Kidney (tissue), 14 donors: ENCODE measurements around the gene PRELP. TPM values are rescaled to one million over a fixed set of nuclear protein-coding genes. Genes with fewer than 3 reads are reported as not detected.

ENCODE experiments used
- DNase-seq, 5 donors: peaks; one replicate each; pipeline ENCODE4 v3.0.0-alpha.2; 2013 to 2020
- FAIRE-seq: peaks from 2 replicates; lab custom pipeline; 2012; peaks lifted over from hg19 to GRCh38; lab: Jason Lieb, UNC
- H3K27ac ChIP-seq, 2 donors: one replicate each; pipeline ENCODE4 v1.7.0; 2013; ENCODE audit warnings: low read depth in 2 of 2, low read length in 2 of 2, inconsistent platforms in 1 of 2
- H3K27me3 ChIP-seq: one replicate; pipeline ENCODE4 v1.7.1; 2013; ENCODE audit warnings: low read length, inconsistent platforms; ENCODE audit not compliant: control insufficient read depth, insufficient read depth
- H3K36me3 ChIP-seq, 3 donors: one replicate each; pipeline versions ENCODE4 v1.7.0 to v1.7.1; 2013; ENCODE audit warnings: low read length in 3 of 3, control low read depth in 1 of 3, inconsistent platforms in 1 of 3; ENCODE audit not compliant: insufficient read depth in 3 of 3, control insufficient read depth in 2 of 3
- H3K4me1 ChIP-seq, 3 donors: one replicate each; pipeline versions ENCODE4 v1.7.0 to v1.7.1; 2013; ENCODE audit warnings: low read length in 3 of 3, inconsistent platforms in 1 of 3, low read depth in 1 of 3; ENCODE audit not compliant: control insufficient read depth in 2 of 3, insufficient read depth in 2 of 3
- H3K4me3 ChIP-seq, 3 donors: one replicate each; pipeline versions ENCODE4 v1.7.0 to v1.8.1; 2013; ENCODE audit warnings: low read length in 3 of 3, control low read depth in 1 of 3, inconsistent platforms in 1 of 3
- H3K9ac ChIP-seq, 3 donors: one replicate each; pipeline versions ENCODE4 v1.7.0 to v1.7.1; 2013; ENCODE audit warnings: low read length in 3 of 3, control low read depth in 1 of 3, inconsistent platforms in 1 of 3
- H3K9me3 ChIP-seq, 3 donors: one replicate each; pipeline versions ENCODE4 v1.7.0 to v1.7.1; 2013; ENCODE audit warnings: low read length in 3 of 3, control low read depth in 1 of 3, inconsistent platforms in 1 of 3; ENCODE audit not compliant: control insufficient read depth in 2 of 3, insufficient read depth in 1 of 3
- intact Hi-C: fragments of 100-400 bp; cut with DNase I; formaldehyde crosslinking; loops from one replicate; pipeline ENCODE4 v1.11.1; 2022
- polyA plus RNA-seq: library from polyadenylated mRNA; stranded (reverse); fragments of 350-450 nt; fragmentation: Illumina TruSeq; extraction: RNeasy Lipid Tissue Mini Kit (QIAGEN cat#74804); gene quantifications from one replicate; pipeline ENCODE4 v1.2.3, GENCODE V29; 2014; ENCODE audit warnings: low read depth, low replicate concordance; ENCODE audit not compliant: insufficient read depth
- total RNA-seq: library from RNA; stranded (reverse); fragmentation: NEBNext Ultra II Directional; extraction: Animal tissue kit (Norgen Biotek cat#: 25700); gene quantifications from one replicate; pipeline ENCODE4 v1.2.1, GENCODE V29; 2021
- TF ChIP-seq, protein P1 (sequence below): IDR thresholded peaks from 3 replicates; pipeline ENCODE4 v1.5.1; 2012; ENCODE audit warnings: mild to moderate bottlenecking, moderate library complexity, borderline replicate concordance; ENCODE audit not compliant: insufficient read depth; ENCODE audit errors: extremely low read depth
- donor health status: control.
- donor health status: control.
- donor health status: control.
- donor health status: control.
- donor health status: control.
- donor health status: DM: yes; HTN: yes; CAD: no.
- donor health status: Normal renal cell carcinoma (clear cell type).

The PRELP gene
- total and polyA plus RNA-seq, 2 donors from 2014 or later = 9.5 to 24.5 TPM

DNA sequence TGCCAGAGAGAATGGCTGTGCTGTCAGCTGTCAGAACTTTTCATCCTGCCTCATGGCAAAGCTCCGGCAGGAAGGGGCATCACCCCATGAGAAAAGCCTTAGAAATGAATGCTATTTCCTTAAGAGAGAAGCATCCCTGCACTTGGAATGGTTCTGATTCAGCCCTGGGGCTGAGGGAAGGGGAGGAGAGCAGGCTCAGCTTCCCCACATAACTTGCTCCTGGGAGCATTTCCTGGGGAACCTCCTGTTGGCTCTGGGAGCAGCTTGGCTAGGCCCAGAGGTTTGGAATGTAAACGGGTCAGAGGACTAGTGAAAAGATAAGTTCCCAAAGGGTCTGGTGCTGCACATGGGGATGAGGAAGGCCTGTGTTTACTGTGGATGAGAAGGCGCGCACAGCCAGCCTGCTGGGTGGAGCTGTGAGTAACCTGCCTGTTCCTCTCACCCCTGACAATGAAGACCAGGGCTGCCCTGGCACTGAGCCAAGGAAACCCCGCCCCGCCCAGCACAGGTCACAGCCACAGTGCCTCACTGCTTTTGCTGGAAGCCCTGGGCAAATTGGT is 5.0 kb downstream of the PRELP start:
- Histone ChIP-seq H3K4me3 (no peak overlapping the region), H3K27me3 (no peaks in the 10 kb centered on the region), H3K9ac (no peak overlapping the region), H3K36me3 (no peaks in the 10 kb centered on the region), H3K4me1 (peaks cover 0 to 2% (median 0%) of the 10 kb centered on the region in 3 donors), H3K9me3 (no peaks in the 10 kb centered on the region), H3K27ac (peak overlapping the region in 1 of 2 donors; percentile 71)
- intact Hi-C loops = no loop called here
- TF ChIP-seq, protein P1, sequence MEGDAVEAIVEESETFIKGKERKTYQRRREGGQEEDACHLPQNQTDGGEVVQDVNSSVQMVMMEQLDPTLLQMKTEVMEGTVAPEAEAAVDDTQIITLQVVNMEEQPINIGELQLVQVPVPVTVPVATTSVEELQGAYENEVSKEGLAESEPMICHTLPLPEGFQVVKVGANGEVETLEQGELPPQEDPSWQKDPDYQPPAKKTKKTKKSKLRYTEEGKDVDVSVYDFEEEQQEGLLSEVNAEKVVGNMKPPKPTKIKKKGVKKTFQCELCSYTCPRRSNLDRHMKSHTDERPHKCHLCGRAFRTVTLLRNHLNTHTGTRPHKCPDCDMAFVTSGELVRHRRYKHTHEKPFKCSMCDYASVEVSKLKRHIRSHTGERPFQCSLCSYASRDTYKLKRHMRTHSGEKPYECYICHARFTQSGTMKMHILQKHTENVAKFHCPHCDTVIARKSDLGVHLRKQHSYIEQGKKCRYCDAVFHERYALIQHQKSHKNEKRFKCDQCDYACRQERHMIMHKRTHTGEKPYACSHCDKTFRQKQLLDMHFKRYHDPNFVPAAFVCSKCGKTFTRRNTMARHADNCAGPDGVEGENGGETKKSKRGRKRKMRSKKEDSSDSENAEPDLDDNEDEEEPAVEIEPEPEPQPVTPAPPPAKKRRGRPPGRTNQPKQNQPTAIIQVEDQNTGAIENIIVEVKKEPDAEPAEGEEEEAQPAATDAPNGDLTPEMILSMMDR = no peak
- no peak for FAIRE-seq
- DNase-seq = peak in 4 of 5 donors; percentile 53 to 83 (median 63)

- FAIRE-seq = no peak
- Histone ChIP-seq H3K4me1 (peaks cover 0 to 2% (median 0%) of the 10 kb centered on the region in 3 donors), H3K27ac (no peak overlapping the region), H3K4me3 (no peak overlapping the region), H3K27me3 (no peaks in the 10 kb centered on the region), H3K9ac (no peak overlapping the region), H3K9me3 (no peaks in the 10 kb centered on the region), H3K36me3 (no peaks in the 10 kb centered on the region)
- intact Hi-C loops = no loop called here
- TF ChIP-seq, protein P1 = no peak
- DNase-seq = no peak
Measured at GRCh38 chr1:203481196-203481595, 5.6 kb downstream of the PRELP start.

DNA sequence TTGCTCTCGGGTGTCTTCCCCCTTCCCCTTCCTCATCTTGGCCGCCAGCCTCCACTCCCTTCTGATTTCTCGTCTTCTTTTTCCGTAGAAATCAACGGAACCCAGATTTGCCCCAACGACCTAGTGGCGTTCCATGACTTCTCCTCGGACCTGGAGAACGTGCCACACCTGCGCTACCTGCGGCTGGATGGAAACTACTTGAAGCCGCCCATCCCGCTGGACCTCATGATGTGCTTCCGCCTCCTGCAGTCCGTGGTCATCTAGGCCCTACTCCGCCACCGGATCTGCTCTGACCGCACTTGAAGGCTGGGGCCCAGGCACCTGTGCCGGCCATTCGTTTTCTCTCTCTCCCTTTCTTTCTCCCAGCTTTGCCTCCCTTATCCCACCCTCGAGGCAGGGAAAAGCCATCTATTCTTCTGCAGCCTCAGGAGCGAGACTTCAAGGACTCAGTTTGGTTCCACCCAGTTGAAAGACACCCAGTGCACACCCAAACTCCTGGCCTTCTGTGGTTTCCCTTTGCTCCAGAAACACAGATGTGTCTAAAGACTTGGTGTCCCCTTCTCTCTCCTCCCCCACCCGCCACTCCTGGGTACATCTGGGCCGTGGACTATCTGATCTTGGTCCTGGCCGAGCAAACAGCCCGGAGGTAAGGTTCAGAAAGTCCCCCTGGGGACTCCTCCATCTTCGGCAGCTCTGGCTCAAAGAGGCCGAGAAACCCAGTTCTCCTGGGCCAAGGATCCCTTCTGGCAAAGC is 11.2 kb downstream of the PRELP start:
- no peak for DNase-seq
- Histone ChIP-seq H3K4me3 (peak overlapping the region in 1 of 3 donors; percentile 62), H3K9me3 (no peaks in the 10 kb centered on the region), H3K27me3 (no peaks in the 10 kb centered on the region), H3K4me1 (peaks cover 0 to 6% (median 0%) of the 10 kb centered on the region in 3 donors), H3K36me3 (no peaks in the 10 kb centered on the region), H3K9ac (no peak overlapping the region), H3K27ac (peak overlapping the region; percentile 25 to 68)
- TF ChIP-seq, protein P1 = no peak
- FAIRE-seq = no peak
- intact Hi-C loops = loop anchor here (5.0 kb wide), 1 partner anchor 144 kb away; no protein-coding TSS in a partner anchor
